PC-3 (cell line): ENCODE data around the gene GSN. TPM values are rescaled to one million over a fixed set of nuclear protein-coding genes. Genes with fewer than 3 reads are reported as not detected.

ENCODE experiments used
- ATAC-seq: fragments of 200-7000 bp; cut with Tn5 transposase; 2 replicates; pipeline ENCODE4 v1.9.1; 2020; ENCODE audit warnings: mild to moderate bottlenecking, moderate library complexity
- BruUV-seq: library from RNA; stranded (reverse); fragments of 400-500 nt; replicated peaks from 2 replicates; lab custom pipeline; 2021; lab: Mats Ljungman, UMichigan
- CTCF ChIA-PET: fragments of 300-600 bp; sonication (Branson Sonifier 250); formaldehyde crosslinking; loops from one replicate; lab custom pipeline; 2022; ENCODE audit warnings: antibody characterized with exemption; lab: Charles Lee
- POLR2A ChIA-PET: fragments of 300-600 bp; sonication (Branson Sonifier 250); formaldehyde crosslinking; loops from one replicate; lab custom pipeline; 2022; ENCODE audit warnings: antibody characterized with exemption; ENCODE audit not compliant: unreplicated experiment; lab: Charles Lee
- DNase-seq: peaks from one replicate; pipeline ENCODE4 v3.0.0-alpha.2; 2015
- H2AFZ ChIP-seq: fragments of 300-600 bp; sonication (generic); 2 replicates; pipeline ENCODE4 v1.6.0; 2016; ENCODE audit warnings: antibody characterized with exemption, low read length
- H3F3A ChIP-seq: fragments of 300-600 bp; sonication (generic); one replicate; pipeline ENCODE4 v1.6.0; 2017; ENCODE audit warnings: antibody characterized with exemption, low read length, control low read depth, mild to moderate bottlenecking; ENCODE audit not compliant: unreplicated experiment
- H3K27ac ChIP-seq: fragments of 300-600 bp; sonication (generic); 2 replicates; pipeline ENCODE4 v1.5.1; 2016; ENCODE audit warnings: mild to moderate bottlenecking, low read length
- H3K27me3 ChIP-seq: fragments of 300-600 bp; sonication (generic); 2 replicates; pipeline ENCODE4 v1.6.1; 2016; ENCODE audit warnings: low read length, mixed read lengths
- H3K36me3 ChIP-seq: fragments of 300-600 bp; sonication (generic); 2 replicates; pipeline ENCODE4 v1.6.1; 2016; ENCODE audit warnings: low read depth, mixed run types, low read length, mixed read lengths
- H3K4me1 ChIP-seq: fragments of 300-600 bp; sonication (generic); 2 replicates; pipeline ENCODE4 v1.5.1; 2016; ENCODE audit warnings: low read length; ENCODE audit not compliant: insufficient read depth
- H3K4me2 ChIP-seq: fragments of 300-600 bp; sonication (generic); 2 replicates; pipeline ENCODE4 v1.6.0; 2016; ENCODE audit warnings: low read length
- H3K4me3 ChIP-seq: fragments of 300-600 bp; sonication (generic); 2 replicates; pipeline ENCODE4 v1.5.1; 2016; ENCODE audit warnings: mild to moderate bottlenecking, low read length, mixed read lengths
- H3K79me2 ChIP-seq: fragments of 300-600 bp; sonication (generic); 2 replicates; pipeline ENCODE4 v1.6.1; 2017; ENCODE audit warnings: low read length, mixed read lengths
- H3K9ac ChIP-seq: fragments of 300-600 bp; sonication (generic); 2 replicates; pipeline ENCODE4 v1.6.0; 2016; ENCODE audit warnings: mild to moderate bottlenecking, low read length
- H3K9me2 ChIP-seq: fragments of 300-600 bp; sonication (generic); replicated peaks from 2 replicates; pipeline ENCODE4 v1.6.1; 2016; ENCODE audit warnings: mixed run types, low read length, mixed read lengths
- H3K9me3 ChIP-seq: fragments of 300-600 bp; sonication (generic); 2 replicates; pipeline ENCODE4 v1.6.1; 2016; ENCODE audit warnings: low read length, mixed read lengths
- H4K20me1 ChIP-seq: fragments of 300-600 bp; sonication (generic); 2 replicates; pipeline ENCODE4 v1.6.1; 2016; ENCODE audit warnings: low read length, mixed read lengths
- EZH2 ChIP-seq: fragments of 300-600 bp; sonication (generic); IDR thresholded peaks from one replicate; pipeline ENCODE4 v1.6.1; 2017; ENCODE audit warnings: antibody characterized with exemption, mild to moderate bottlenecking, low read length; ENCODE audit not compliant: unreplicated experiment
- EZH2phosphoT487 ChIP-seq: fragments of 300-600 bp; sonication (generic); IDR thresholded peaks from 2 replicates; pipeline ENCODE4 v1.6.1; 2018; ENCODE audit warnings: mild to moderate bottlenecking, antibody characterized with exemption, low read length, borderline replicate concordance
- intact Hi-C: fragments of 100-400 bp; cut with micrococcal nuclease; formaldehyde crosslinking; loops from 2 replicates; pipeline ENCODE4 v1.9.0; 2023
- total RNA-seq: library from RNA; depleted of rRNA; stranded (reverse); fragments of >200 nt; gene quantifications from 2 replicates; pipeline ENCODE4 v1.2.3, GENCODE V29; 2014
- TF ChIP-seq, protein P1 (sequence below): fragments of 300-600 bp; sonication (generic); conservative IDR thresholded peaks from 2 replicates; pipeline ENCODE4 v1.5.1; 2017; ENCODE audit warnings: antibody characterized with exemption, low read depth, mild to moderate bottlenecking, low read length

GSN gene
- total RNA-seq, 1 experiment from 2014 or later: 36.5 TPM

DNA sequence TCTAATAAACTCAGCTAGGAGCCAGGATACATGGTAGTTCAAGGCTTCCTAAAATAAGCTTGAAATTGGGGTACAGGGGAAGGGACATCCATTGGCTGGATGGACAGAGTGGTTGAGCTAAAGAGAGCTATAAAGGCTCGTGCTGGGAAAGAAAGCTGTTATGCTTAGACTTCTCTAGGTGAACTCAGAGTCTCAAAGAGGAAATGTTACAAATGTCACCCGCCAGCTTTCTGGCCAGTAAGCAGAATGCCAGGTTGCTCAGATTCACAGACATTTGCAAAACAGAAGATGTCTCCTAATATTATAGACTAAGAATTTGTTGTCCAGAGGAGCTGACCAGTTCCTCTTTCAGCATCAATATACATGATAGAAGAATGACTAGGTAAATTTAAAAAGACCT is 71.5 kb downstream of the GSN start:
- H4K20me1 ChIP-seq: no peaks in the 10 kb centered on the region
- DNase-seq (no peak), ATAC-seq (no peak)
- no peaks in the 10 kb centered on the region for H3K36me3 ChIP-seq
- no peak overlapping the region for H2AFZ ChIP-seq
- intact Hi-C loops: no loop called here
- H3K4me1 ChIP-seq: no peaks in the 10 kb centered on the region
- BruUV-seq: no TSS peak
- TF ChIP-seq, protein P1, sequence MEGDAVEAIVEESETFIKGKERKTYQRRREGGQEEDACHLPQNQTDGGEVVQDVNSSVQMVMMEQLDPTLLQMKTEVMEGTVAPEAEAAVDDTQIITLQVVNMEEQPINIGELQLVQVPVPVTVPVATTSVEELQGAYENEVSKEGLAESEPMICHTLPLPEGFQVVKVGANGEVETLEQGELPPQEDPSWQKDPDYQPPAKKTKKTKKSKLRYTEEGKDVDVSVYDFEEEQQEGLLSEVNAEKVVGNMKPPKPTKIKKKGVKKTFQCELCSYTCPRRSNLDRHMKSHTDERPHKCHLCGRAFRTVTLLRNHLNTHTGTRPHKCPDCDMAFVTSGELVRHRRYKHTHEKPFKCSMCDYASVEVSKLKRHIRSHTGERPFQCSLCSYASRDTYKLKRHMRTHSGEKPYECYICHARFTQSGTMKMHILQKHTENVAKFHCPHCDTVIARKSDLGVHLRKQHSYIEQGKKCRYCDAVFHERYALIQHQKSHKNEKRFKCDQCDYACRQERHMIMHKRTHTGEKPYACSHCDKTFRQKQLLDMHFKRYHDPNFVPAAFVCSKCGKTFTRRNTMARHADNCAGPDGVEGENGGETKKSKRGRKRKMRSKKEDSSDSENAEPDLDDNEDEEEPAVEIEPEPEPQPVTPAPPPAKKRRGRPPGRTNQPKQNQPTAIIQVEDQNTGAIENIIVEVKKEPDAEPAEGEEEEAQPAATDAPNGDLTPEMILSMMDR: no peak
- TF ChIP-seq EZH2 (no peak), EZH2phosphoT487 (no peak)
- ChIA-PET POLR2A (no interaction called here), CTCF (no interaction called here)
- H3K79me2 ChIP-seq: no peaks in the 10 kb centered on the region
- no peak overlapping the region for H3K27ac ChIP-seq
- H3K27me3 ChIP-seq: no peaks in the 10 kb centered on the region
- no peaks in the 10 kb centered on the region for H3K9me2 ChIP-seq
- H3K9me3 ChIP-seq: no peaks in the 10 kb centered on the region
- H3K9ac ChIP-seq: no peak overlapping the region
- H3K4me3 ChIP-seq: no peak overlapping the region
- H3F3A ChIP-seq: no peaks in the 10 kb centered on the region
- H3K4me2 ChIP-seq: no peak overlapping the region

DNA sequence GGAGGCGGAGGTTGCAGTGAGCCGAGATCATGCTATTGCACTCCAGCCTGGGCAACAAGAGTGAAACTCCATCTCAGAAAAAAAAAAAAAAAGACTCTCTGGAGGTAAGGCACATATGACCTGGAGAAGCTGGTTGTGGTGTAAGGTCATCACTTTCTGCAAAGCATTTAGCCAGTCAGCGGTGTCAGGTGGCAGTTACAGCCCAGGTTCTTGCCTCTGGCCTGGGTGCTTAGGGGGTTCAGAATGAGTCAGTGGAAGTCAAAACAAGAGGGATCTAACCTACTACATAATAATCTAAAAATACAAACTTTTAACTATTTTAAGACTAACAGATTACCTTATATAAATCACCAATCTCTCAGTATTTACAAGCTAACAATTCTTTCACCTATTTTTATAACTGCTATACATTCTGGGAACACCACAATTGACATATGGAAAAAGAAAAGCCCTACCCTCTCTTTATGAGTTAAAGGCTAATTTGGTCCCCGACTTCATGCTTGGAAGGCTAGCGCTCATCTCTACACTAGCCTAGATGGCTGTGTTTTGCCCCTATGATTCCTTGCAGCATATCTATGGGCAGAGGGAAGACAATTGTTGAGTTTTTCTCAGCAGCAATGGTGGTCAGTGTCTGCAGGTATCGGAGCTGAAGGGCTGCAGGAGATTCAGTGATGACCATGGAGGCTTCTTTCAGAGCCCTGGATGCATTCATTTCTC is 72.9 kb downstream of the GSN start:
- Histone ChIP-seq H4K20me1 (no peaks in the 10 kb centered on the region), H3K79me2 (no peaks in the 10 kb centered on the region), H3K4me1 (no peaks in the 10 kb centered on the region), H3F3A (no peaks in the 10 kb centered on the region), H3K9ac (no peak overlapping the region), H3K36me3 (no peaks in the 10 kb centered on the region), H3K27me3 (no peaks in the 10 kb centered on the region), H3K9me3 (no peaks in the 10 kb centered on the region), H3K4me2 (no peak overlapping the region), H2AFZ (no peak overlapping the region), H3K9me2 (no peaks in the 10 kb centered on the region), H3K27ac (no peak overlapping the region), H3K4me3 (no peak overlapping the region)
- CTCF ChIA-PET: no interaction called here
- no TSS peak for BruUV-seq
- TF ChIP-seq, protein P1: no peak
- TF ChIP-seq EZH2phosphoT487 (no peak), EZH2 (no peak)
- DNase-seq: no peak
- intact Hi-C loops: no loop called here
- ATAC-seq: no peak
- POLR2A ChIA-PET: no interaction called here

DNA sequence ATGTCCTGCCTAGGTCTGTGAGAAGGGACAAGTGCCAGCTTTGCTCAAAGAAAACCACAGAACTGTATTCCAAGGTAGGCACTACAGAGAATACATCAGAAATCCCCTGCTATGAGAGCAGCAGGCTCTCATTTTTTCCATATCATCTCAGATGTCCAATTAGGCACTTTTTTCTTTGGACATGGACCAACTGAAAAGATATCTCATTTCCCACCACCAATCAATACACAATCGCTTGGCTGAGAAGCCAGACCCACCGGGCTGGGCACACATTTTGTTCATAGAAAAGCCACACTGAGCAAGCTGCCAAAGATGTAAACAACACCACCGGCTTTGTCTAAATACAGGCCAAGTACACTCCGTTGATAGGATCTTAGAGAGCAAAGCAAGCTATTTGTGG is 76.2 kb downstream of the GSN start:
- no peaks in the 10 kb centered on the region for H4K20me1 ChIP-seq
- intact Hi-C loops: no loop called here
- BruUV-seq: no TSS peak
- H3K27me3 ChIP-seq: no peaks in the 10 kb centered on the region
- no peak overlapping the region for H3K27ac ChIP-seq
- DNase-seq: no peak
- TF ChIP-seq EZH2phosphoT487: no peak
- TF ChIP-seq, protein P1: no peak
- TF ChIP-seq EZH2: no peak
- H3K9me2 ChIP-seq: no peaks in the 10 kb centered on the region
- CTCF ChIA-PET: no interaction called here
- no peak overlapping the region for H3K9ac ChIP-seq
- no peaks in the 10 kb centered on the region for H3K4me1 ChIP-seq
- POLR2A ChIA-PET: no interaction called here
- no peaks in the 10 kb centered on the region for H3F3A ChIP-seq
- no peaks in the 10 kb centered on the region for H3K36me3 ChIP-seq
- H3K9me3 ChIP-seq: no peaks in the 10 kb centered on the region
- no peak overlapping the region for H2AFZ ChIP-seq
- ATAC-seq: no peak
- no peaks in the 10 kb centered on the region for H3K79me2 ChIP-seq
- H3K4me2 ChIP-seq: no peak overlapping the region
- H3K4me3 ChIP-seq: no peak overlapping the region
